Subcutaneous abdominal adipose tissue (tissue), 5 donors: Measurements from ENCODE around the gene FRMPD1.

Experiments
- H3K27ac ChIP-seq: one replicate; pipeline ENCODE4 v1.7.0; 2013; ENCODE audit warnings: low read depth, mild to moderate bottlenecking, inconsistent platforms, low read length, moderate library complexity
- H3K27me3 ChIP-seq, 5 donors: one replicate each; pipeline ENCODE4 v1.7.0; 2013; ENCODE audit warnings: low read length in 5 of 5, inconsistent platforms in 1 of 5; ENCODE audit not compliant: control insufficient read depth in 5 of 5, insufficient read depth in 4 of 5
- H3K36me3 ChIP-seq, 5 donors: one replicate each; pipeline ENCODE4 v1.7.0; 2013; ENCODE audit warnings: low read length in 5 of 5; ENCODE audit not compliant: control insufficient read depth in 5 of 5, insufficient read depth in 5 of 5
- H3K4me1 ChIP-seq, 5 donors: one replicate each; pipeline ENCODE4 v1.7.0; 2013; ENCODE audit warnings: low read length in 5 of 5, mild to moderate bottlenecking in 3 of 5, moderate library complexity in 1 of 5; ENCODE audit not compliant: control insufficient read depth in 5 of 5, insufficient read depth in 5 of 5
- H3K4me3 ChIP-seq, 5 donors: one replicate each; pipeline ENCODE4 v1.7.0; 2013; ENCODE audit warnings: low read length in 5 of 5, low read depth in 1 of 5
- H3K9ac ChIP-seq, 5 donors: one replicate each; pipeline ENCODE4 v1.7.0; 2013; ENCODE audit warnings: low read length in 5 of 5, mild to moderate bottlenecking in 4 of 5, moderate library complexity in 3 of 5
- H3K9me3 ChIP-seq, 5 donors: one replicate each; pipeline ENCODE4 v1.7.0; 2013; ENCODE audit warnings: low read length in 5 of 5; ENCODE audit not compliant: control insufficient read depth in 5 of 5
- donor health status: healthy.
- donor health status: healthy.
- donor health status: healthy.
- donor health status: healthy.
- donor health status: healthy.

FRMPD1 gene

DNA sequence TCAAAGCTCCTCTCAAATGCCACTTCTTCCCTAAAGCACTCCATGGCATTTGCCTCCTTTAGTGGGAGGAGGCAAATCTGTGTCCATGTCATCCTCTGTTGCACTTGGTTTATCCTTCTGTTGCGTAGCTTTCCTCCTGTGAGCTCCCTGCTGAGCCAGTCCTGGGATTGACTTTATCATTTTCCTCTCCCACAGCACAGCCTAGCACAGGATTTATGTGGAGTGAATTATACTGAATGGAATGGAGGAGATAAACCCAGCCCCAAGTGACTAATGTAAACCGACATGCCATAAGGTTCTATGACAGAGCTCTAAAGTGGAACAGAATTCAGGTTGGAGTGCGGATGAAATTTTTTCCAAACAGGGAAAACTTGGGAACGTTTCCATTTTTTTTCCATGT lies 31.9 kb upstream of the FRMPD1 start:
- peaks cover 0 to 8% (median 4%) of the 10 kb centered on the region in 5 donors for H3K4me1 ChIP-seq
- no peaks in the 10 kb centered on the region for H3K9me3 ChIP-seq
- no peaks in the 10 kb centered on the region for H3K27me3 ChIP-seq
- no peak overlapping the region for H3K27ac ChIP-seq
- no peak overlapping the region for H3K9ac ChIP-seq
- H3K4me3 ChIP-seq: no peak overlapping the region
- no peaks in the 10 kb centered on the region for H3K36me3 ChIP-seq

- Histone ChIP-seq H3K27me3 (no peaks in the 10 kb centered on the region), H3K27ac (no peak overlapping the region), H3K4me1 (peaks cover 0 to 8% (median 4%) of the 10 kb centered on the region in 5 donors), H3K4me3 (no peak overlapping the region), H3K9ac (no peak overlapping the region), H3K9me3 (no peaks in the 10 kb centered on the region), H3K36me3 (no peaks in the 10 kb centered on the region)
Measured at GRCh38 chr9:37619806-37620205, 30.9 kb upstream of the FRMPD1 start.

GRCh38 chr9:37620396-37620795 lies 30.4 kb upstream of the FRMPD1 start:
- no peaks in the 10 kb centered on the region for H3K9me3 ChIP-seq

DNA sequence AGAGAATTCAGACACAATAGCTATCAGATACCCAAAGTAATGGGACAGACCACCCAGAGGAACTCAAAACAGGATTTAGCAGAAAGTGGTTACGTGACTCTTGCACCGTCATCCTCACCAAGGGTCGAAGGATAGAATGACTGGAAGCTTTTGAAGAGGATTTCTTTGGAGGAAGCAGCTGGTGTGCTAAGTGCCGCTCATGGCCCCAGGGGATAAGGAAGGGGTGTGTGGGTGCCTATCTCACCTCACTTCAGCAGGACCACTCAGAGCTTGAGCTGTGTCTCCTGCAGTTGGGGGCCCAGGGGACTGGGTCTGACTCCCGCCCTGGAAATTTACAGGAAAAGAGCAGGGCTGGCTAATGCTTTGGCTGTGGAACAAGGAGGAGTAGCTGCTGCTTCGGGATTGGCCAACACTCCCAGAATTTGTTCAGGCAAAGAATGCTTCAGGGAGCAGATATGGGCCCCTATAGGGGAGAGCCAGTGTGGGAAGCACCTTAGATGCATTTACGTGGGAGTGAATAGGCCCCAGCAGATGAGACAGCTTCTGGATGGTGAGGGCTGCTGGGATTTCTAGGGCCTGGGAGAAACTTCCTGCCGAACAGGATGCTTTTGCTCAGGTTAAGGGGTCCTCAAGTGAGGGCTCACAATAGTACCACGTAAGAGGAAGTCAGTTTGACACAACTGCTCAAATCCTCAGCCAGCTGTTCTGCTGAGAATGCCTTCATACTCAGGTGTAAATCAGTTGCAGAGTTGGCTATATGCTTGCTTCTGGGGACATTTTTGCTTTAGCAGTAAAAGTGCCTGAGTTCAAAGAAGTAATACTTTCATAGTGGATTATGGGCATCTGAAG lies 29.3 kb upstream of the FRMPD1 start:
- Histone ChIP-seq H3K36me3 (no peaks in the 10 kb centered on the region), H3K27me3 (no peaks in the 10 kb centered on the region), H3K4me1 (peaks cover 0 to 8% (median 4%) of the 10 kb centered on the region in 5 donors), H3K27ac (no peak overlapping the region), H3K9ac (no peak overlapping the region), H3K4me3 (no peak overlapping the region), H3K9me3 (no peaks in the 10 kb centered on the region)

More at GRCh38 chr9:37620396-37620795, 30.4 kb upstream of the FRMPD1 start:
- Histone ChIP-seq H3K4me1 (peaks cover 0 to 8% (median 4%) of the 10 kb centered on the region in 5 donors), H3K27ac (no peak overlapping the region), H3K27me3 (no peaks in the 10 kb centered on the region), H3K9ac (no peak overlapping the region), H3K36me3 (no peaks in the 10 kb centered on the region), H3K4me3 (no peak overlapping the region)

DNA sequence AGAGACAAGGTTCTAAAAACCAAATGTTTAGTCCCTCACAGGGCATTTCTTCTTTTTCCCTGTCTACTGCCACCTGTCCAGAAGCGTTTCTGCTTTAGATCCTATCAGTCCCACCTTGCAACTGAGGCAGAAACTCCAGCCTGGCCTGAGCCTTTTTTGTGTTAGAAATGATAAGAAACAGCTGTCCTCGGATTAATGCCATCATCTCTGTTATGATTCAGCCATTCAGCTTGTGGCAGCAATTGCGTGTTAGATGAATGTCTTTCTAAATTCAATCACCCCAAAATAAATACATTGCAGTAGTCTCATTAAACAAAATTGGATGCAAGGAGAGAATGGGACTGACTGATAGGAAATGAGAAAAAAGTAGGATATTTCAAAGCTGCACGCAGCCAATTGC lies 28.3 kb upstream of the FRMPD1 start:
- no peak overlapping the region for H3K27ac ChIP-seq

GRCh38 chr9:37623267-37623666 lies 27.5 kb upstream of the FRMPD1 start:
- Histone ChIP-seq H3K36me3 (no peaks in the 10 kb centered on the region), H3K27ac (no peak overlapping the region), H3K27me3 (no peaks in the 10 kb centered on the region), H3K9me3 (no peaks in the 10 kb centered on the region), H3K4me3 (no peak overlapping the region), H3K4me1 (peaks cover 0 to 14% (median 6%) of the 10 kb centered on the region in 5 donors), H3K9ac (no peak overlapping the region)

More for the DNA sequence above, 28.3 kb upstream of the FRMPD1 start:
- H3K9me3 ChIP-seq: no peaks in the 10 kb centered on the region
- peaks cover 0 to 11% (median 6%) of the 10 kb centered on the region in 5 donors for H3K4me1 ChIP-seq
- no peak overlapping the region for H3K4me3 ChIP-seq
- no peak overlapping the region for H3K9ac ChIP-seq
- H3K27me3 ChIP-seq: no peaks in the 10 kb centered on the region
- H3K36me3 ChIP-seq: no peaks in the 10 kb centered on the region

GRCh38 chr9:37624073-37624472 lies 26.7 kb upstream of the FRMPD1 start:
- Histone ChIP-seq H3K27ac (no peak overlapping the region), H3K4me3 (no peak overlapping the region), H3K36me3 (no peaks in the 10 kb centered on the region)

GRCh38 chr9:37625036-37625757 lies 25.6 kb upstream of the FRMPD1 start:
- Histone ChIP-seq H3K4me1 (peaks cover 0 to 17% (median 6%) of the 10 kb centered on the region in 5 donors), H3K4me3 (no peak overlapping the region), H3K27me3 (no peaks in the 10 kb centered on the region), H3K27ac (no peak overlapping the region), H3K36me3 (no peaks in the 10 kb centered on the region), H3K9ac (no peak overlapping the region), H3K9me3 (no peaks in the 10 kb centered on the region)

More at GRCh38 chr9:37624073-37624472, 26.7 kb upstream of the FRMPD1 start:
- H3K4me1 ChIP-seq: peaks cover 0 to 17% (median 6%) of the 10 kb centered on the region in 5 donors
- no peak overlapping the region for H3K9ac ChIP-seq
- no peaks in the 10 kb centered on the region for H3K27me3 ChIP-seq
- no peaks in the 10 kb centered on the region for H3K9me3 ChIP-seq

DNA sequence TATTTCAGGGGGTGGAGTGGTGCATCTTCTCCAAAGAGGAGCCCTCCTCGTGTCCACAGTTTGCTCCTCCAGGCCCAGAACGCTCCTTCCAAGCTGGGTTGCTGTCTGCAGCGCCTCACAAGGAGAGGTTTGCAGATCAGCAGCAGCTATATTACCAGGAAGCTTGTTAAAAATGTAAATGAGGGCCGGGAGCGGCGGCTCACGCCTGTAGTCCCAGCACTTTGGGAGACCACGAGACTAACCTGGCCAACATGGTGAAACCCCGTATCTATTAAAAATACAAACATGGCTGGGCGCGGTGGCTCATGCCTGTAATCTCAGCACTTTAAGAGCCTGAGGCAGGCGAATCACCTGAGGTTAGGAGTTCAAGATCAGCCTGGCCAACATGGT lies 25.0 kb upstream of the FRMPD1 start:
- no peaks in the 10 kb centered on the region for H3K36me3 ChIP-seq
- H3K27ac ChIP-seq: no peak overlapping the region
- H3K27me3 ChIP-seq: no peaks in the 10 kb centered on the region
- no peak overlapping the region for H3K9ac ChIP-seq
- H3K4me3 ChIP-seq: no peak overlapping the region
- H3K9me3 ChIP-seq: no peaks in the 10 kb centered on the region
- peaks cover 0 to 17% (median 6%) of the 10 kb centered on the region in 5 donors for H3K4me1 ChIP-seq

- H3K4me3 ChIP-seq: no peak overlapping the region
- no peaks in the 10 kb centered on the region for H3K36me3 ChIP-seq
- no peak overlapping the region for H3K27ac ChIP-seq
- H3K4me1 ChIP-seq: peaks cover 0 to 13% (median 0%) of the 10 kb centered on the region in 5 donors
- H3K27me3 ChIP-seq: no peaks in the 10 kb centered on the region
- H3K9ac ChIP-seq: no peak overlapping the region
- no peaks in the 10 kb centered on the region for H3K9me3 ChIP-seq
Measured at GRCh38 chr9:37626708-37627292, 24.0 kb upstream of the FRMPD1 start.
